ENCODE data around the gene RAB37.

Gene RAB37

DNA sequence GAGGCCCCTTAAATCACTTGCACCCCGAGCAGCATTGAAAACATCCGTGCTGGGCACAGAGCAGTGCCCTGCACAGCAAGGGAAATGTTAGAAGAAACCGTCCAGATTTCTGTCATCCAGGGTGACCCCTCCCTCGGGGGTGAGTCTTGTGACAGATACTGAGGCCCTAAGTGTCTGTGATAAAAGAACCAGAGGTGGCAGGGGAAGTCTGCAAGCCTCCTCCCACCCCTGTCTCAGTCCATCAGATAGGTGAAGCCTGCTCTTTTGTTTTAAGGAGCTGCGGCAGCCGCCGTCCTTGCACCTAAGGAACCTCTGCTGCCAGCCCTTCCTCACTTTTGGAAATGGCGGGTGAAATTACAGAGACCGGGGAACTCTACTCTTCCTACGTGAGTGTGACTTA lies 39.9 kb downstream of the RAB37 start:
- no peak overlapping the region for H2AFZ ChIP-seq (ENCODE audit: insufficient read depth, low read length, poor library complexity)
- no CpG with 5 or more reads among the region's 10 CpGs for WGBS (ENCODE audit: extremely low coverage, insufficient coverage, insufficient read length)
- no peaks in the 10 kb centered on the region for H3K27me3 ChIP-seq (ENCODE audit: insufficient read depth, low read length)
- H3K23ac ChIP-seq (ENCODE audit: low read length), result no peak overlapping the region
- no peak overlapping the region for H4K12ac ChIP-seq (ENCODE audit: low read depth, low read length)
- H3K9ac ChIP-seq (ENCODE audit: low read length), result peak overlapping the region; percentile 68
- H3K4me3 ChIP-seq (ENCODE audit: low read depth, low read length), result peak overlapping the region; percentile 77
- H2BK12ac ChIP-seq (ENCODE audit: low read length), result no peak overlapping the region
- peak overlapping the region; percentile 73 for H3K4ac ChIP-seq (ENCODE audit: low read depth, low read length)
- peaks cover 22 to 25% of the 10 kb centered on the region in 2 experiments for H3K36me3 ChIP-seq (ENCODE audit: control insufficient read depth in 1 of 2, insufficient read depth in 2 of 2, low read length in 2 of 2)
- peaks cover 7% of the 10 kb centered on the region for H3K79me2 ChIP-seq (ENCODE audit: control insufficient read depth, insufficient read depth, low read length, poor library complexity)
- H3K14ac ChIP-seq (ENCODE audit: low read length), result no peak overlapping the region
- peak overlapping the region; percentile 75 for H3K4me2 ChIP-seq (ENCODE audit: low read length)
- peaks cover 19 to 21% of the 10 kb centered on the region in 2 experiments for H3K4me1 ChIP-seq (ENCODE audit: control insufficient read depth in 1 of 2, insufficient read depth in 2 of 2, low read length in 2 of 2)
- H4K91ac ChIP-seq (ENCODE audit: low read depth, low read length), result no peak overlapping the region
- no peak overlapping the region for H2AK5ac ChIP-seq (ENCODE audit: low read length)
- no peak overlapping the region for H3K18ac ChIP-seq (ENCODE audit: low read length)
- peak overlapping the region; percentile 31 for H4K8ac ChIP-seq (ENCODE audit: low read depth, low read length)
- H2BK5ac ChIP-seq (ENCODE audit: low read depth, low read length, poor library complexity), result no peak overlapping the region
- no peak overlapping the region for H3K27ac ChIP-seq (ENCODE audit: low read depth, low read length)
- peaks cover 8% of the 10 kb centered on the region for H3K79me1 ChIP-seq (ENCODE audit: low read length)
- H3K9me3 ChIP-seq (ENCODE audit: insufficient read depth, low read depth, low read length), result no peaks in the 10 kb centered on the region
- DNase-seq, result no peak
- no peak overlapping the region for H2BK120ac ChIP-seq (ENCODE audit: insufficient read depth, low read length, poor library complexity)

DNA sequence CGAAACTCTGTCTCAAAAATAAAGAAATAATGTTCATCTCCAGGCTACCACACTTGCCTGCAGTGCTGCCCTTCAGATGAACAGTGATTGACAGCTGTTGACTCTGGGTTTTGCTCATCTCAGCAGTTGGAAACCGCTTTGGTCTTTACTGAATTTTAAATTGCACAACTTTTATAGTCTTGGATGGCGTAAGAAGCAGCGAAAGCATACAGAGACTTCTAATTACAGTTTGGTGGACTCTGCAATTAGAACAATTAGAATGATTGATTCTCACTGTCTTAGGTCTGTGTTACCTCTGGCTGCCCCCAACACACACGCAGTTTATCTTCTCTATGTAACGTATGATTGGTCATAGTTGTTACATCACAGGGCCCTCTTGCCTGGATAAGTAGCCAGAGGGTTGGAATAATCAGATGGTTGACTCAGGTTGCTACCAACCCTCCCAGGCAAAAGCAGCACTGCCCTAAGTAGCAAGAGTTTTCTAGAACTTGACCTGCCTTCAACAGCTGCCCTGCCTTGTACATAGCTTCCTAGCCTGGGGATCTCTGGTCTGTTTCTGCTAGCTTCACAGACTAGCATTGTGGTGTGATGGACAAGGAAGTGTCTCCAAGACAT lies 41.0 kb downstream of the RAB37 start:
- Histone ChIP-seq H2AK5ac (ENCODE audit: low read length) (no peak overlapping the region), H3K9ac (ENCODE audit: low read length) (no peak overlapping the region), H3K4me3 (ENCODE audit: low read depth, low read length) (no peak overlapping the region), H3K4me1 (ENCODE audit: control insufficient read depth in 1 of 2, insufficient read depth in 2 of 2, low read length in 2 of 2) (peaks cover 19 to 21% of the 10 kb centered on the region in 2 experiments), H3K9me3 (ENCODE audit: insufficient read depth, low read depth, low read length) (no peaks in the 10 kb centered on the region), H2AFZ (ENCODE audit: insufficient read depth, low read length, poor library complexity) (no peak overlapping the region), H3K23ac (ENCODE audit: low read length) (no peak overlapping the region), H3K14ac (ENCODE audit: low read length) (no peak overlapping the region), H3K18ac (ENCODE audit: low read length) (no peak overlapping the region), H3K4ac (ENCODE audit: low read depth, low read length) (no peak overlapping the region), H2BK5ac (ENCODE audit: low read depth, low read length, poor library complexity) (no peak overlapping the region), H4K91ac (ENCODE audit: low read depth, low read length) (no peak overlapping the region), H3K27me3 (ENCODE audit: insufficient read depth, low read length) (no peaks in the 10 kb centered on the region), H2BK12ac (ENCODE audit: low read length) (no peak overlapping the region), H4K8ac (ENCODE audit: low read depth, low read length) (no peak overlapping the region), H3K4me2 (ENCODE audit: low read length) (no peak overlapping the region), H2BK120ac (ENCODE audit: insufficient read depth, low read length, poor library complexity) (no peak overlapping the region), H3K79me2 (ENCODE audit: control insufficient read depth, insufficient read depth, low read length, poor library complexity) (peaks cover 7% of the 10 kb centered on the region), H3K27ac (ENCODE audit: low read depth, low read length) (no peak overlapping the region), H3K79me1 (ENCODE audit: low read length) (peaks cover 8% of the 10 kb centered on the region), H3K36me3 (ENCODE audit: control insufficient read depth in 1 of 2, insufficient read depth in 2 of 2, low read length in 2 of 2) (peaks cover 12 to 15% of the 10 kb centered on the region in 2 experiments), H4K12ac (ENCODE audit: low read depth, low read length) (no peak overlapping the region)
- no CpG with 5 or more reads among the region's 6 CpGs for WGBS (ENCODE audit: extremely low coverage, insufficient coverage, insufficient read length)
- DNase-seq, result peak; percentile 77 to 87

DNA sequence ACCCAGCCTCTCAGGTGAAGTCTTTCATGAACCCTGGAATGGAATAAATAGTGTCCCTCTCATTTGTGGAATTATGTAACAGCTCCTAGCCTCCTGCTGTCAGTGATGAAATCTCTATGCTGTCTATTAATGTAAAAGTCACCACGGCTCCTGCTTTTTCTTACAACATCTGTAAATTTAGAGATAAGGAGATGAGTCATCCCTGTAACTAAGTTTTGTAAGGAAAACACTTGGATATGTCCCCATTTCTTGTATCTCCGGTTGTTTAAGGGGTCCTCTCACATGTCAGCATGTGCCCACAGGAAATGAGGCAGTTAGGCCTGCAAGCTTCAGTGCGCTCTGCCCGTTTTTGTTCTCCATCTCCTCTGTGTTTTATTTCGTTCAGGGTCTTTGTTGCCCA lies 41.9 kb downstream of the RAB37 start:
- H3K36me3 ChIP-seq (ENCODE audit: control insufficient read depth in 1 of 2, insufficient read depth in 2 of 2, low read length in 2 of 2), result peaks cover 6 to 9% of the 10 kb centered on the region in 2 experiments
- H3K4me3 ChIP-seq (ENCODE audit: low read depth, low read length), result no peak overlapping the region
- no peak overlapping the region for H3K4ac ChIP-seq (ENCODE audit: low read depth, low read length)
- no peak overlapping the region for H4K8ac ChIP-seq (ENCODE audit: low read depth, low read length)
- H2BK120ac ChIP-seq (ENCODE audit: insufficient read depth, low read length, poor library complexity), result no peak overlapping the region
- H3K4me1 ChIP-seq (ENCODE audit: control insufficient read depth in 1 of 2, insufficient read depth in 2 of 2, low read length in 2 of 2), result peaks cover 11 to 12% of the 10 kb centered on the region in 2 experiments
- H3K18ac ChIP-seq (ENCODE audit: low read length), result no peak overlapping the region
- H3K79me2 ChIP-seq (ENCODE audit: control insufficient read depth, insufficient read depth, low read length, poor library complexity), result peaks cover 7% of the 10 kb centered on the region
- peaks cover 8% of the 10 kb centered on the region for H3K79me1 ChIP-seq (ENCODE audit: low read length)
- H3K4me2 ChIP-seq (ENCODE audit: low read length), result no peak overlapping the region
- H2AK5ac ChIP-seq (ENCODE audit: low read length), result no peak overlapping the region
- H4K91ac ChIP-seq (ENCODE audit: low read depth, low read length), result no peak overlapping the region
- H2BK5ac ChIP-seq (ENCODE audit: low read depth, low read length, poor library complexity), result no peak overlapping the region
- no peaks in the 10 kb centered on the region for H3K9me3 ChIP-seq (ENCODE audit: insufficient read depth, low read depth, low read length)
- DNase-seq, result peak; percentile 51 to 77
- H4K12ac ChIP-seq (ENCODE audit: low read depth, low read length), result no peak overlapping the region
- H2BK12ac ChIP-seq (ENCODE audit: low read length), result no peak overlapping the region
- no peak overlapping the region for H3K23ac ChIP-seq (ENCODE audit: low read length)
- no peak overlapping the region for H3K9ac ChIP-seq (ENCODE audit: low read length)
- H2AFZ ChIP-seq (ENCODE audit: insufficient read depth, low read length, poor library complexity), result no peak overlapping the region
- H3K27me3 ChIP-seq (ENCODE audit: insufficient read depth, low read length), result no peaks in the 10 kb centered on the region
- H3K14ac ChIP-seq (ENCODE audit: low read length), result no peak overlapping the region
- H3K27ac ChIP-seq (ENCODE audit: low read depth, low read length), result no peak overlapping the region
- WGBS (ENCODE audit: extremely low coverage, insufficient coverage, insufficient read length), result no CpG with 5 or more reads among the region's 5 CpGs

- Histone ChIP-seq H3K4me2 (ENCODE audit: low read length) (no peak overlapping the region), H2BK5ac (ENCODE audit: low read depth, low read length, poor library complexity) (no peak overlapping the region), H3K4me1 (ENCODE audit: control insufficient read depth in 1 of 2, insufficient read depth in 2 of 2, low read length in 2 of 2) (peaks cover 10 to 11% of the 10 kb centered on the region in 2 experiments), H3K23ac (ENCODE audit: low read length) (no peak overlapping the region), H2AK5ac (ENCODE audit: low read length) (no peak overlapping the region), H4K12ac (ENCODE audit: low read depth, low read length) (no peak overlapping the region), H3K9ac (ENCODE audit: low read length) (no peak overlapping the region), H3K4me3 (ENCODE audit: low read depth, low read length) (no peak overlapping the region), H3K79me2 (ENCODE audit: control insufficient read depth, insufficient read depth, low read length, poor library complexity) (peaks cover 7% of the 10 kb centered on the region), H3K36me3 (ENCODE audit: control insufficient read depth in 1 of 2, insufficient read depth in 2 of 2, low read length in 2 of 2) (peaks cover 6 to 9% of the 10 kb centered on the region in 2 experiments), H3K27ac (ENCODE audit: low read depth, low read length) (no peak overlapping the region), H3K18ac (ENCODE audit: low read length) (no peak overlapping the region), H3K9me3 (ENCODE audit: insufficient read depth, low read depth, low read length) (no peaks in the 10 kb centered on the region), H3K14ac (ENCODE audit: low read length) (no peak overlapping the region), H4K91ac (ENCODE audit: low read depth, low read length) (no peak overlapping the region), H3K4ac (ENCODE audit: low read depth, low read length) (no peak overlapping the region), H4K8ac (ENCODE audit: low read depth, low read length) (no peak overlapping the region), H2AFZ (ENCODE audit: insufficient read depth, low read length, poor library complexity) (no peak overlapping the region), H2BK120ac (ENCODE audit: insufficient read depth, low read length, poor library complexity) (no peak overlapping the region), H3K27me3 (ENCODE audit: insufficient read depth, low read length) (no peaks in the 10 kb centered on the region), H2BK12ac (ENCODE audit: low read length) (no peak overlapping the region), H3K79me1 (ENCODE audit: low read length) (peaks cover 8% of the 10 kb centered on the region)
- DNase-seq, result no peak
- WGBS (ENCODE audit: extremely low coverage, insufficient coverage, insufficient read length), result no CpG with 5 or more reads among the region's 8 CpGs
Observed at GRCh38 chr17:74779501-74779900, 42.4 kb downstream of the RAB37 start.
